Stimulated activated CD8-positive, alpha-beta memory T cell treated with anti-CD3 and anti-CD28 coated beads, Interleukin-15, amount 100 ng/mL, for 24 hours (primary cell): ENCODE measurements around the gene EPHB4.
A peak's percentile ranks its signal among the peaks of the same experiment; 100 is the strongest.
"Not testable (repeated sequence)": the region's sequence is repeated elsewhere in the genome, so short reads cannot be mapped to it uniquely, and the experiment has no call there.

Source experiments
- DNase-seq: peaks from one replicate; pipeline ENCODE4 v3.0.0-alpha.2; 2020; ENCODE audit warnings: low read depth

Gene EPHB4

GRCh38 chr7:100827330-100828226, at the start of gene EPHB4:
Gene EPHB4 (minus strand): TSS chr7:100827523. CDS start chr7:100827030, 493 bp downstream.
- DNase-seq: no peak

GRCh38 chr7:100875356-100875751, 48.0 kb upstream of the EPHB4 start:
- no peak for DNase-seq

- peak; percentile 88 for DNase-seq
These were observed 47.4 kb upstream of the EPHB4 start, which contains the start of gene SRRT for GRCh38 chr7:100874577-100875355. Gene SRRT (plus strand): TSS chr7:100875103. CDS start chr7:100875591, 488 bp downstream.

- DNase-seq: no peak
These were observed 46.9 kb upstream of the EPHB4 start for GRCh38 chr7:100874300-100874576.

GRCh38 chr7:100873599-100874299, 46.4 kb upstream of the EPHB4 start:
- DNase-seq: no peak

- no peak for DNase-seq
These were observed 40.6 kb upstream of the EPHB4 start for GRCh38 chr7:100867776-100868485.

- DNase-seq: no peak
These were observed 39.9 kb upstream of the EPHB4 start, which contains the start of gene TRIP6 for GRCh38 chr7:100867040-100867775. Gene TRIP6 (plus strand): TSS chr7:100867387. CDS start chr7:100867498, 111 bp downstream.

- DNase-seq: no peak
These were observed 39.4 kb upstream of the EPHB4 start for GRCh38 chr7:100866729-100867039.

- no peak for DNase-seq
These were observed 38.8 kb upstream of the EPHB4 start for GRCh38 chr7:100865938-100866728.

GRCh38 chr7:100865372-100865911, 38.1 kb upstream of the EPHB4 start:
- no peak for DNase-seq

GRCh38 chr7:100864263-100864845, 37.0 kb upstream of the EPHB4 start:
- no peak for DNase-seq

- no peak for DNase-seq
These were observed 36.2 kb upstream of the EPHB4 start for GRCh38 chr7:100863406-100863950.

- no peak for DNase-seq
These were observed 34.3 kb upstream of the EPHB4 start for GRCh38 chr7:100861616-100861985.

- DNase-seq: no peak
These were observed 33.6 kb upstream of the EPHB4 start for GRCh38 chr7:100860702-100861615.

- DNase-seq: no peak
These were observed 32.5 kb upstream of the EPHB4 start for GRCh38 chr7:100859856-100860255.

- no peak for DNase-seq
These were observed 29.6 kb upstream of the EPHB4 start for GRCh38 chr7:100856871-100857282.

GRCh38 chr7:100855515-100855914, 28.2 kb upstream of the EPHB4 start:
- DNase-seq: no peak

- DNase-seq: not testable (repeated sequence)
These were observed 27.6 kb upstream of the EPHB4 start for GRCh38 chr7:100854899-100855298.
